Measurements from ENCODE around the gene HEPHL1.

HEPHL1 gene

DNA sequence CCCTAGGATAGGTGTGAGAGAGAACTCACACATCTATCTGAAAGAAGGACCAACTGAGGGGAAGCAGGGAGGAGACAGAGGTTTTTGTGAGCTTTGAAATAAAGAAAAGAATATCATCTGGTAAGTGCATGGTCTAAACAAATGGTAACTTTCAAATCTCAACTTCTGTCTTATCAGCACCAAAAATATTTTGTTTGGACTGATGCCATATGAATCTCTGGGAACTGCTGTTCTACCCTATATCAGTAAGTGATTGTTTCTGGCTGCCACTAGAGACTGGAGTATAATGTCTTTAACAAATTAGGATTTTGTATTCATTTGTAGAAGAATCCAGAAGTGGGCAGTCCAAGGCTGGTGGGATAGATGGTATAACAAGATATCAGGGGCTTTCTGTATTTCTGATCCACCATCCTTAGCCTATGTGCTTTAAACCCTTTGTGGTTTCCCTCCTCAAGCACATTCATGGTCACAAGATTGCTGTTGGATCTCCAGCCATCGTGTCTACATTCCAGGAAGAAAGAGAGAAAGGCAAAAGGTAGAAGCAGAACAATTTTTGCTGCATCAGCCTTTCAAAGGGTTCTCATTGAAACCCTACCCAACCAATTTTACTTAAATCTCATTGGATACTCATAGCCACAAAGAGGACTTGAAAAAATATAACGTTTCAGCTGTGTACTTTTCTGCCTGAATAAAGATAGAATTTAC, 4.7 kb downstream of the HEPHL1 start:
- no peak for DNase-seq

DNA sequence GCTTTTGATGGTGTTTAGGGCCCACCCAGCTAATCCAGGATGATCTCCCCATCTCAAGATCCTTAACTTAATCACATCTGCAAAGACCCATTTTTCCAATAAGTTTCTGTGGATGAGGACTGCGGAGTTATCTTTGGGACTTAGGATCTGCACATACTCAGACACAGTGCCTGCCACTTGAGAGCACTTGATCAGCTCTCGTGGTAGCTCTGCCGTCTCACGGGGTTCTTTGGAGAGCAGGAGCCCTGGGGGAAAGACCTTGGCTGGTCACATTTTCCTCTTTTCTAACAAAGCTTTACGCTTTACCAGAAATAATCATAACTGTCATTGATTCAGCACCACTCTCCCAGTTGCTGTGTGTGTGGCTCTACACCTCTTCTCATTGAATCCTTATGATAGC, 6.1 kb downstream of the HEPHL1 start:
- no peak for DNase-seq

DNA sequence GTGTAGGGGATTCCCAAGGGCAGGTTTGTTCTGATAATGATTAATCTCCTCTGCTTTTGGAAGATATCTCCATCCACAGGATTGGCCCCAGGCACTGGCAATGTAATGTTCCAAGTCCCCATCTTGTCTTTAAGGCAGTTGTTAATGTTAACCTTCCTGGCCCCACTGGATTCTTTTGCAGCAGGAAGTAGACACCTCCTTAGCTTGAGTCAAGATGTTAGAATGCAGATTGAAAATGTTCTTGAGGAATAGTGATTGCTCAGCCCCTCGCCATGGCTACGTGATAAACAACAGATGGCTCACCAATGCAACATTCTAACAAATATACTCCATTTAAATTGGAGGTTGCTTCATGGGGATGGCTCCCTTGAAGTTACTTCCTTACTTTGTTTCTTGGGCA, 7.3 kb downstream of the HEPHL1 start:
- no peak for DNase-seq

DNA sequence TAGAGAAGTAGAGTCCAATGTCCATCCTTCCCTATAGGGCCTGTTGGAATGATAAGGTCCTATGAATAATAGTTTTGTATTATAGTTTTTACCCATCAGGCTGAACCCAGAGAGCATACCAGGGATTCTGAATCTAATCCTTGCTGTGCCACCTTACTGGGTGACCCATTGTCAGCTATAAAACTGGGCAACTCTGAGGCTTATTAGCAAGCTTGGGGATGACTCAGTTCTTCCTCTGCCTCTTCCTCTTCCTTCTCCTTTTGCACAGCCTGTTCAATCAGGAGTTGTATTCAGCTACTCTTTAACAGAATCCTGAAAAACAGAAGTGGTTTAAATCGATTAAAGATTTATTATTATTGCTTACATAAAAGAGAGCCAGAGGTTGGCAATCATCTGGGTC, 8.9 kb downstream of the HEPHL1 start:
- no peak for DNase-seq

DNA sequence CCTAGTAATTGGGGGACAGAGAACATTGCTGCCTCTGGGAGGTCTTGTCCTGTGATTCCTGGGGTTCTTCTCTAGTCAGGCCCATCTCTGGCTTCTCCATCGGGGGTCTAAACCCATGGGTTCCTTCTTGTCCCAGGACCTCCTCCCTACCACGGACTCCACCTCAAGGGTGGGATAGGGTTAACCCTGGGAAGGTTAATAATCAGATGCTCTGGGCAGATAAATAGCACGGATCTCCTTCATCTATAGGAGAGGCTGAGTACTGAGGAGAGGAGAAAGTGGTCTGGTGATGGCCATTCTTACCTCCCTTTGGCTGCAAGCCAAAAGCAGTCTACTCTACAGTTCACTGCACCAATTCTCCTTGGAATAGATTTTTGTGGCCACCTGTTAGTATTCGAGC, 10.5 kb downstream of the HEPHL1 start:
- DNase-seq = no peak

DNA sequence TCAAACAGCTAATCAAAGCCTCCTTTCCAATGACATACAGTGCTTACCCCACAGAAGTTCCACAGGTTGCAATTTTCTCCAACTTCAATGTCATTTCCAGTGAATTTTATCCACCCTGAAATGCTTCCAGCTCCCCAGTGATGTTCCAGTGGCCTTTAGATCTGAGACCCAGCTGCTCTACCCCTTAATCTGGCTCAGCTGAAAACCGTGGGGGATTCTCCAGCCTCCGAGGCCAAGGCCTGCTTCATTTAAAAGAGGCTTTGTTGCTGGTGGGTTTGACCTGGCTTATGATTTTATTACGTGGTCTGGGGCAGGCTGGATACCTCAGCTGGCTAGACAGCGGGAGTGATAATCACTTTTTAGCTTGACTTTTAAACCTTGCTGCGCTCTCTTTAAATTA, 10.9 kb downstream of the HEPHL1 start:
- DNase-seq = no peak

DNA sequence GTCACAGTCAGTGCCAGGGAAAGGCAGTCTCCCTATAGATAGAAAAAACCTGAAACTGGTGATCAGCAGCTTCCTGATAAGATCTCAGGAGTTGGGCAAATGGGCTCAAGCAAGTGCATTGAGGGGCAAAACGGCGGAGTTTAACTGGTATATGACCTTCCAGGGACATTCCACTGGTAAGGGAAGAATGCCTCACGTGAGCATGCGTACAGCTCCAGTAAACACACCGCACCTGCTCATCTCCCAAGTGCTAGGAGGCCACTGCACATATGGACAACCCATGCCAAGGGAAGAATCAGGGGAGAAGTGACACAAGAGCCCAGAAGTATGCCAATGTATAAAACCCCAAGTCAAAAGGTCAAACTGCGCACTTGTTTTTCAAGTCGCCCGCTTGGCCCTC, 11.6 kb downstream of the HEPHL1 start:
- no peak for DNase-seq

DNA sequence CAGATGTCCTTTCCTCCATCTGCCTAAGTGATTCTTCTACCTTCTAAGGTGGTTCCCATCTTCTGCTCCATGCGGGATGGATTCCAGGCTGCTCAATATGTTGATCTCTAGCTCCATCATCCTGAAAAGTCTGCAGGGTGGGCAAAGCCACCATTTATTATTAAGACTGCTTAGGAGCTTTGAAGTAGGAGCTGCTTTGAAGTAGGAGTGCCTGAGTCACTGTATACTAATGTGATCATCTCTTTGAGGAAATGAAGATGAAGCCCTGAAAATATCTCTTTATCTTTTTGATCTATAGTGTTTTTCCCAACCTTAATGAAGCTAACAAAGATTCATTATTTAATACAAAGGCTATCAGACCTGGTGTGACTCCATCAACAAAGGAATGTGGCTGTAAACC, 13.1 kb downstream of the HEPHL1 start:
- no peak for DNase-seq

DNA sequence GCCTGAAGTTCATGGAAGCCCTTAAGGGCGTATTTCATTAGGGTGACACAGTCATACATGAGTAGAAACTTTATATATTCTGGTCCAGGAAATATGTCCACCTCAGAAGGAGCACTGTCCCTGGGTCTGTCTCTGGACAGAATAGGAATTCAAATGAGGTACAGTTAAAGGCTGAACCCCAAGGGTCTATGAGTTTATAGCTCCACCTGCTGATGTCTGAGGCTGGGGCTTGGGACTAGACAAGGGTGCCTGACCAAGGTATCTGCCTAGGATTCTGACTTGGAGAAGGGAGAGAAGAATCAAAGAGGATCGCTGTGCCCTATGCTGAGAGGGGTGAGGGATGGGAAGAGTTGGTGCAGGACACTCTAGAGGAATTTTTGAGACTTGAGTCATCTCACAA, 14.9 kb downstream of the HEPHL1 start:
- DNase-seq = no peak

DNA sequence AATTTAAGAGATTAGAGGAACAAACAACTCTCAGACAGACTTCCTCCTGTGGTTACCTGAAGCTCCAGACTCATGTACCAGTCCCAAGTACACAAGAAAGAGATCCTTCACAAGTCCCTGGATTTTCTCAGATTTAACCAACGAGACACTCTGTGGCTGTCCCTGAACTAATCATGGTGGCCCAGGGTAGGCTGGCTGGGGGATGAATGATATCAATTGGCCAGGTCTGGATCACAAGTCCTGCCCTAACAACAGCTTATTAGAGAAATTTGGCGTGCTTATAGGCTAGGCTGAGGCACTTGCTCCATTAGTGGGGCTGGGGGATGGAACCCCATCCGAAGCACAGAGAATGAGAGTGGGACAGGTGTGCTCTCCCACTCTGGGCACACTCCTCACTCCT, 22.1 kb downstream of the HEPHL1 start:
- DNase-seq = no peak

DNA sequence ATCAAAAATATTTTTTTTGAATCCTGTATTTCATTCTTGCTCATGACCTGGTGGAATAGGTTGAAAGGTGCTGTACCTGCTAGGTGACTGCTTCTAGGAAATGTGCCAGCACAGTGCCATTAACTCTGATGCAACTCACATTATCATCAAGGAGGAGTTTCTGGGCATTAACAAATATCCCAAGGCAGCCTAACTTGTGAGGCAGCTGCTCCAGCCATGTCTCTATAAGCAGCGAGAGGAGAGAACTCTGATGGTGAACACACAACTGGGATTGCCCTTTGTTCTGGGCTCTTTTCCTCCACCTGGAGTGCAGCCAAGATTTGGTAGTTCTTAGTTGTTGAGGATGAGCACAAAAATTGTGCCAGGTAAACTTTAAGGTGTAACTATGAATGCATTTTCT, 25.6 kb downstream of the HEPHL1 start:
- no peak for DNase-seq

DNA sequence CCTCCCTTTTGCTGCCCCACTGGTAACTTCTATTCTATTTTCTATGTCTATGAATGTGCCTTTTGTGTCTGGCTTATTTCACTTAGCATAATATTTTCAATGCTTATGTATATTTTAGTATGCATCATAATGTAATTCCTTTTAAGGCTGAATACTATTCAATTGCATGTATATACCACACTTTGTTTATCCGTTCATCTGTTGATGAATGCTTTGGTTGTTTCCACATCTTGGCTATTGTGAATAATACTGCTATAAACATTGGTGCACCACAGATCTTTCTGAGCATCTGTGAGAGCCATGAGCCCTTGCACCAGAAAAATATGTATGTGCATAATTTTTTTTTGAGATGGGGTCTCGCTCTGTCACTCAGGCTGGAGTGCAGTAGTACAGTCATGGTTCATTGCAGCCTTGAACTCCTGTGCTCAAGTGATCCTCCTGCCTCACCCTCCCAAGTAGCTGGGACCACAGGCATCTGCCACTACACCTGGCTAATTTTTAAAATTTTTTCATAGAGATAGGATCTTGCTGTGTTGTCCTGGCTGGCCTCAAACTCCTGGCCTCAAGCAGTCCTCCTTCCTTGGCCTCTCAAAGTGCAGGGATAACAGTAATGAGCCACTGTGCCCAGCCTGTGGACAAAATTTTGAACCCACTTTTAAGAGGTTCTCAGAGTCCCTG, 27.0 kb downstream of the HEPHL1 start:
- DNase-seq = no peak

DNA sequence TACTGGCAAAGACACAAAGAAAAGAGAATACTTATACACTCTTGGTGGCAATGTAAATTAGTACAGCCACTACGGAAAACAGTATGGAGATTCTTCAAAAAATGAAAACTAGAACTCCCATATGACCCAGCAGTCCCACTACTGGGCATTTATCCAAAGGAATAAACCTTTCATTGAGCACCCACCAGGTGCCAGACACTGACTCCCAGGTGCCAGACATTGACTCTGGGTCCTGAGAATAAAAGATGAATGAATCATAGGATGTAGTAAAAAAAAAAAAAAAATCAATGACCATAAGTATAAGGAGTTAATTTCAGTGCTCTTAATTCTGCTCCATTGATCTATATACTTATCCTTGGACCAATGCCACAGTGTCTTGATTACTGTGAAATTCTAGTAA, 28.2 kb downstream of the HEPHL1 start:
- DNase-seq = no peak

DNA sequence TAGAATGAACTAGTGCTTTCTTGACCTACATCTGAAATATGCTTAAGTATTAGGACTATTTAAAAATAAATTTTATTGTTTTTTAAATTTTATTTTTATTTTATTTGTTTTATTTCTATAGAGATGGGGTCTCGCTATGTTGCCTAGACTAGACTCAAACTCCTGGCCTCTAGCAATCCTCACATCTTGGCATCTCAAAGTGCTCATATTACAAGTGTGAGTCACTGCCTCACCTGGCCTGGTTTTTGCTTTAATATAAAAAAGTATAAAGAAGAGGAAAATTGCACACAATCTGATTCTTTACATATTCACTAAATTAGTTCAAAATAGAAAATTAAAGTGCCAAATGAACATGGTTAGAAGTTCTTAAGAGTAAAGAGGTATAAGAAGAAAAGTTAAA, 37.5 kb downstream of the HEPHL1 start:
- DNase-seq = no peak

DNA sequence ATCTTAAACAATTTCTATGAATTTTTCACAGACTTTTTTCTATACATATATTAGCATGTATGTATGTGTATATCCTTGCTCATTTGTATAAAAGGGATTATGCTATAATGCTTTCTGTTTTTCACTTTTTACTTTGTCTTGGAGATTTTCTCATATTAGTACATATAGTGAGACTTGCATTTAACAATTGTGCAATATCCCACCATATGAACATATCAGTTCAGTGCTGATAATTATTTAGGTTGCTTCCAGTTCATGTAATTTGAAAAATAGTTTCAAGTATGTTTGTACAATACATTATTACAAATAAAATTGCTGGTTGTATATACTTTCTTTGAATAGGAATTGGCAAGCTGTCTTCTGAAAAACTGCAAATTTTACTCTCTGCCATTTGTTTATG, 37.9 kb downstream of the HEPHL1 start:
- no peak for DNase-seq

DNA sequence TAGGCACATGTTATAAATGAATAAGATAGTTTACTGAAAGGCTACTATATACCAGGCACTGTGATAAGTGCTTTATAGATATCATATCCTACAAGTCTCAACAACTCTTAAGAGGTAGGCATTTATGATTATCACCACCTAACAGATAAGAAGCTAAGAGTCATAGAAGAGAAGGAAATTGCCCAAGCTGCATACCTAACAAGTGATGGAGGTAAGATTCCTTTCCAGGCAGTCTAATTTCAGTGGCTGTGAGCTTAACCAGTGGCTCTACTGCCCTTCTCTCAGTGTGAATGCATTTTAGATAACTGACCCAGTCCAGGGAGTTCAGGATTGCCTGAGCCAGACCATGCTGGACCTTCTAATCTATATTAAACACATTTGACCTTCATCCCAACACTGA, 39.2 kb downstream of the HEPHL1 start:
- no peak for DNase-seq

DNA sequence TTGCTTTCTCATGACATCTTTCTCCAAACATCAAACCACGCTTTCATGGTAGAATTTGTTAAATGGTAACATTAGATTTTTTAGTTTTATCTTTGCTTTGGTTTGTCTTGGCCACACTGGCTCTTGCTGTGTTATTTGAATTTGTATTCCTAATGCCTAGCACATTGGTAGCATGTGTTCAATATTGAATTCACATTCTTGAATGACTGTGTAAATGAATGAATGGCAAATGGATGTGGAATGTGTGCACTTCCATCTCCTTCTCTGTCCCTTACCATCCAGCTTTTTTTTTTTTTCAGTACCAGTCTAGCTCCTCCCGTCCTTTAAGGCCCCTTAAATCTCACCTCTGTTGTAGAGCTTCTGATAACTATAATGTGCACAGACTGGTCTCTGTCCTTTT, 41.2 kb downstream of the HEPHL1 start:
- DNase-seq = no peak

DNA sequence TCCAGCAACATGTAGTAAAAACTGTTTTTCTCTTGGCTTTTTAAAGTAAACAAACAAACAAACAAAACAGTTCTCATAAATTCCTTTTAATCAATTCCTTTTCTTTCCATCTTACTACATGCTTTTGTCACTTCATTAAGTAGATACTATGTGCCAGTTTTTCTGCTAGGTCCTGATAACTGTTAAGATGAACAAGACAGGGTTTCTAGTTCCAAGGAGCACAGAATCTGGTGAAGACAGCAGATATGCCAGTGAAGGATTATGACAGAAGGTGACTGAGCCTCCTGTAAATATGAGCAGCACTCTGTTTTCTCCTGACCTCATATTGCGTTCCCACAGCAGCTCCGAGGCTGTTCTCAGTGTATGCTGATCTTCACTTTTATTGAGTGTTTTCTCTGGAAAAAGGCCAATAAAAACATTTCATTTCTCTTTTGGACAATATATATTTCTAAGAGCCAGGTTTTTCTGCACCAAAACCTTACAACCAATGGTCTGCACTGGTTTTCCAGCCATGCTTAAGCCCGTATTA, 45.8 kb downstream of the HEPHL1 start:
- no peak for DNase-seq

DNA sequence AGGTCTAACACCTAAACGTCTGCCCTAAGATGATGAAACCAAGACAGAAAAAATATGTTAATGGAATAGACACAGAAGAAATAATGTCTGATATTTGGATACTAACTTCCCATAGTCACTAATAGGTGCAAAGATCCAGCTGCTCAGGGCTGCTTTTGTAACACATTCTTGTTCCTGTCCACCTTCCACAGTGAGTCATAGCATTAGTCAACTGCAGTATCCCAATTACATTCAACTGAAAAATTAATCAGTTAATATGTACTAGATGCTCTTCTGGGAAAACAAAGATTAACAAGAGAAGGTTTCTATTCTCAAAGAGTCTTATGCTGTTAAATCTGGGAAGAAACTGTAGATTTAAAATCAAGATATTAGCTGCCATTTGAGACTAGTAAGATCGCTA, 47.6 kb downstream of the HEPHL1 start:
- DNase-seq = no peak

DNA sequence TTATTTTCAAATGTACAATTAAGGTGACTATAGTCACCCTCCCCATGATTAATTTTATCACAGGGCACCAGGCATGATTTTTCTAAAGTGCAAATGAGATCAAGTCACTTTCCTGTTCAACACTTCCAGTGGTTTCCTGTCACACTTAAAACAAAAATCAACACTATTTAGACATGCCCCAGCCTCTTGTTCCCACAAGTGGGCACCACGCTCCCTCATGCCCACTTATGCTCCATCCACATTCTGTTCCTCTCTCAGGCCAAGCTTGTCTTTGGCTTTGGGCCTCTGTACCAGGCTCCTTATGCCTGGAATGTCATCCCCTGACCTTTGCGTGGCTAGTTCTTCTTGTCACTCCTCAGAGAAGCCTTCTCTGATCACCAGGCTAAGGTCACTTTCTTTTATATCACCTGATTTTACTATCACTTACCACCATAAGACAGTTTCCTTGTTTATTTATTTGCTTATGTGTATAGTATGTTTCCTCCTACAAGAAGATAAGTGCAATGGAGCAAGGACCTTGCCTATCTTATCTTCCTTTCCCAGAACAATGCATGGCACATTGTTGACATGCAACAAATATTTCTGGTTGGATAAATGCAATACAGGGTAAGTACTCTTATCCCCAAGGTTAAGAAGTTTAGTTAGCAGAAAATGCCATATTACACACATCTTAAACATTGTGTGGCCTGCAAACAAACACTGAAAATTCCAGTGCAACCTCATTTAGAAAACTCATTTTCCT, 56.6 kb downstream of the HEPHL1 start:
- no peak for DNase-seq

DNA sequence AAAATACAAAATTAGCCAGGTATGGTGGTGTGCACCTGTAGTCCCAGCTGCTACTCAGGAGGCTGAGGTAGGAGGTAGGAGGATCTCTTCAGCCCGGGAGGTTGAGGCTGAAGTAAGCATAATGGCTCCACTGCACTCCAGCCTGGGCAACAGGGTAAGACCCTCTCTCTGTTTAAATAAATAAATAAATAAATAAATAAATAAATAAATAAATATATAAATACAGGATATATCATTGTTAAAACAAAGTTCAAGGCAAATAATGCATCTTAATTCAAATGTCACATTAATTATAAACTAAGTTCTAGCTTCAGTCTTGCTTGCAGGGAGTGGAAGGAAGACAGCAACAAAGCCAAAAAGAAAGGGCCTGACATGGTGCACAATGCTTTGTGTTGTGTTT, 63.0 kb downstream of the HEPHL1 start:
- no peak for DNase-seq

DNA sequence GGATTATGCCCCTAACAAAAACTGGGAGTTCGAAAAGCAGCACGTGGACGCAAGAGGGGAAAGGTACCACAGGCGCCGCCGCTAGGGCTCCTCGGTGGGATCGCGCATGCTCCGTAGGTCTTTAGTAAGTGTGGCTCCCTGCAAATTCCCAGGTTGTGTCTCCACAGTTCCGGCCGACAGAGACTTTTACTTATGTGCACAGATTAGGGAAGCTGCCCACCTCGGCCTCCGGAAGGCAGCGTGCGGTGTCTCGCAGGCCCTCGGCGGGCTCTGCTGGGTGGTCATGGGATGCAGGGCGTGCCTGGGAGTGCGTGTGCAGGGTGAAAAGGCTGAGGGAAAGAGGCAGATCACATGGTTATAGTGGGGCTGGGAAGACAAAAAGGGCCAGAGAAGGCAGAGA, 67.8 kb downstream of the HEPHL1 start:
- no peak for DNase-seq

DNA sequence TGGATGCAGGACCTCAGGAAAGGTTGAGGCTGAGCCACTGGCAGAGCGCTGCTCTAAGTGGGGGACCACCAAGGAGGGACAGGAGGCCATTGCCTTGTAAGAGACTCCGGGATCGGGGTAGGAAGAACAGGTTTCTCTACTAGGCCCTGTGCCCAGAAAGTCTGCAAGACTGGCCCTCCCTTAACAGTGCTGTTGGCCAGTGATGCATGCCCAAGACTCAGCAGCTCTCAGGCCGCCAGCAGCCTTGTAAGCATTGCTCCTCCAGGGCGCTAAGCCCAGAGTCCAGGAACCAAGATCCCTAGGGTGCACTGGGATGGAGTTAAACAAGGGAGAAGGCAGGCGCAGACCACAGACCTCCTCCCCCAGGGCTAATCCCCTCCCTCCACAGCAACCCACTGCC, 68.2 kb downstream of the HEPHL1 start:
- no peak for DNase-seq

DNA sequence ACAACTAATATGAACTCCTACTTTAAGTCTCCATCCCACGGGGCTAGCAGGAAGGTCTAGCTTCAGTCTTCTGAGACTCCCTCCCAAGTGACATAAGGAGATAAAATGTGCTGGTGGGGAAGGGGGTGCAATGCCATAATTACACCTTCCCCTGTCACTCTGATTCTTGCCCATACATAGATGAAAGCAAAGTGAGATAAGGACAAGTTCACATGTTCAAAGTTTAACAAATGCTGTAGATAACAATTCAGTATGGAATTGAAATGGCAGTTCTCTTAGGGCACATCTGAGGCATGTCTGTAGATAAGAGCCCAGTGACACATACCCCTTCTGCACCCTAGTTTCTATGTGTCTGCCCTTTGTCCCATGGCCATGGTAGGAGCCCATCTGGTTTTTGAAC, 69.2 kb downstream of the HEPHL1 start:
- DNase-seq = no peak

Data from central memory CD4-positive, alpha-beta T cell (primary cell).